HG03565 (cell line): ENCODE measurements around the gene RPL35A.
"Not testable (repeated sequence)": the region's sequence is repeated elsewhere in the genome, so short reads cannot be mapped to it uniquely, and the experiment has no call there.

Source experiments
- ATAC-seq: cut with Tn5 transposase; IDR thresholded peaks from one replicate; pipeline ENCODE4 v1.9.1; 2021; ENCODE audit warnings: mild to moderate bottlenecking, moderate library complexity; ENCODE audit not compliant: unreplicated experiment

Gene RPL35A

DNA sequence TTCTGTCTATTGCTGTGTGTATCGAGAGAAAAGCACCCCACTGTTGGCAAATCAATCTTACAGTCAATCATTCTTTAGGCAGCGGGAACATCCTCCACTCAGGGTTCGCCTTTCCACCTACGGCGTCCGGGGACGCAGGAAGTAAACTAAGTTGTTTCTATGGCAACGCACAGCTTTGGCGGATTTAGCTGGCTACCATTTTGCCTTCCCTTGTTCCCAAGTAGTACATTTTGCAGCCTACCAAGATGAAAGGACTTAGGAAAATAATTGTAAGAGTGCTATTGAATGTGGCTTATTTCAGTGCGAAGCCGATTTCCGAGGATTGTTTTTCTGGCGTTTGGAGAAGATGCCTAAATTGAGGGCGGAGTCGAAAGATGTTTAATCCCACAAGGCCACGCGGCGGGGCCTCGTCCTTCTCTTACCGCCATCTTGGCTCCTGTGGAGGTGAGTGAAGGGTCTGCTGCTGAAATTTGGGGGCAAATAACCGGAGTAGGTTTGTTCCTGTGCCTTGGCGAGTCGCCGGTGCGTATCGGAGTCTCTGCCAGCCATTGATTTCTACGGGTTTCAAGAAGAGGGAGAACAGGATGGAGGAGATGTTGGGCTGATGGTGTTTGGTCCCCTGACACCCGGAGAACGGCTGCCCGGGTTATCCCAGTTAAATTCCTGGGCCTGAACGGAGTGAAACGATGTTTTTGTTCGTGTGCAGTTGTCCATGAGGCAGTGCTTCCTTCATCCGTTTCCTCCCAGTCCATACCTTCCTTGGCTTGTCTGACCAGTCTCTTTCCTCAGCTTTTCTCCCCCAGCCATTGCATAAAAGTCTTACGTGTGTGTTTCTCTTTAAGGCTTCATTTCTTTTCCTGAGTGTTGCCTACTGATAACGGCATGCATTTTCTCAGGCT is at the start of gene RPL35A:
RPL35A (plus strand) TSS at position 413 of the 899 bp plus-strand sequence. CDS start 778 bp downstream, outside the sequence.
- peak; percentile 90 for ATAC-seq

DNA sequence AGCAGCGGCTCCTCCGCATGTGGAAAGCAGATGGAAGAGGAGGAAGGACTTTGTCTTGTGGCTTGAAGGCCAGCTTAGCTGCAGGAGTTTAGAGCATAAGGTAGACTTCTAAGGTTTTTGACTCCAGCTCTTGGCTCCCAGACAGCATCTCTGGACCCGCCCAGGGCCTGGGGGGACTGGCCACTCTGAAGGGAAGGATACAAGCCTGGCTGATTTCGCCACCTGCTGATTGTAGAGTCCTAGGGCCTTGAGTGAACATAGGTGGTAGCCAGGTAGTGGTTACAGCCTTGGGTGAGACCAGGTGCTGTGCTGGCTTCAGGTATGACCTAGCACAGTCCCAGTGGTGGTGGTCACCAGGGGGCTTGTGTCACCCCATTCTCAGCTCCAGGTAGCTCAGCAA is 48.4 kb upstream of the RPL35A start:
- no peak for ATAC-seq

DNA sequence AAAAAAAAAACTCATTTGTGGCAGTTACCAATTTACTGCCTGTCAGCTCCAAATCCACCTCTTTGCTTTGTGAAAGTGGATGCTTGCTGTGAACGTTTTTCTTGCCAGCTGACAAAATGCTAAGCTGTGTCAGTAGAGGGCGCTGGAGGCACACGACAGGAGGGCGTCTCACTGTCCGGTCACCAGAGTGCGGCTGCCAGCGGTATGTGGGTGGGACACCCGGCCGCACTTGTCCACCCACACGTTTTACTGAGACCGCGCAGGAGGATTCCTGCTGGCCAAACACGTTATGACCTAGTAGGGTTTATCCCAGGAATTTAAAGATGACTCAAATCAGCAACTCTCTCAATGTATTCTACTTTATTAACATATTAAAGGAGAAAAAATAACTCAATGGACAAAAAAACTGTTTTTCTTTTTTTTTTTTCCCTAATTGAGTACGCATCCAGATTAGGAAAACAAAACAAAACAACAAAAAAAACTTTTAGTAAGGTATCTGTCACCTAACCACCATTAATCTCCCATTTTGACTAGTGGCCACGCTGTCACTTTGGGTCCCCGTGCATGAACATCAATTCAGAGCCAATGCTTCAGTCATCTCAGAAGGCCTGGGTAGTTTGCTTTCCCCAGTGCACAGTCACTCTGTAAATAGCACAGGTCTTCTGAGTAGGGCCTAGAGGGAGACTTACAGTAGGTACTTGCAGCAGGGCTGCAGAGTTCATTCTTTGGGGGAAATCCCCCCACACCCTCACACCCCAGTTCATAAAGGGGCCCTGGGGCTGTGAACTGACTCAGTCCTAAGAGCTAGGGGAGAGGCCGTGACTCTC is 43.8 kb upstream of the RPL35A start:
- peak; percentile 82 for ATAC-seq

DNA sequence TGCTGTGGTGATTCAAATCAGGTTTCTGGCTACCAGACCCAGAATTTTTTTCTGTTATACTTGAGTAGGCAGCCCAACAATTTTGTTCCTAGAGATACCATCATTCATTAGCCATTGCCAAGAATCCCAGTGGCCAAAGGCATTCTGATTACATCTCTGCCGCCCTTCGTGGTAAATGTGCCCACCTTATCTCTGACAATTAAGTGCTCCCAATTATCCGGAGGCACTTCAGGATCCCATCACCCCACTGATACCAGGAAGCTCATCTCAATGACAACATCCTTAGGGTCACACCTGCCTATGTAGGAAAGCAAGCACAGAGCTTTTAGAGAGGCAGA is 43.2 kb upstream of the RPL35A start:
- ATAC-seq: no peak

DNA sequence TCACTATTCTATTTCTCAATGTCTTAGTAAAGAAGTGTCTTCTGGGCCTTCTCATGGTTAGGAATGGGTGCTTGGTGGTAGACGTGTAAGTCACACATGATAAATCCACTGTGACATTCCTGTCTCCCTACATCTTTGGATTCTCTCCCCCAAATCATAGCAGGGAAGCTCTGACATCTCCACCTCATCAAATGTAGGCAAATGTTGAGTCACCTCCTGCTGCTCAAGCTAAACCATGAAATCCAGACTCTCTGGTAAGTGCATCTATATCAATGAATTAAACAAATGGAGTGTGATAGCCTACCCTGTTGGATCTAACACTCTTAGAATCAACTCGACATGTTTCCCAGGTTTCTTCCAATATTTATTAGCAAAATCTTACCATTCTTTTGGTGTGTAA is 42.8 kb upstream of the RPL35A start:
- ATAC-seq: no peak

DNA sequence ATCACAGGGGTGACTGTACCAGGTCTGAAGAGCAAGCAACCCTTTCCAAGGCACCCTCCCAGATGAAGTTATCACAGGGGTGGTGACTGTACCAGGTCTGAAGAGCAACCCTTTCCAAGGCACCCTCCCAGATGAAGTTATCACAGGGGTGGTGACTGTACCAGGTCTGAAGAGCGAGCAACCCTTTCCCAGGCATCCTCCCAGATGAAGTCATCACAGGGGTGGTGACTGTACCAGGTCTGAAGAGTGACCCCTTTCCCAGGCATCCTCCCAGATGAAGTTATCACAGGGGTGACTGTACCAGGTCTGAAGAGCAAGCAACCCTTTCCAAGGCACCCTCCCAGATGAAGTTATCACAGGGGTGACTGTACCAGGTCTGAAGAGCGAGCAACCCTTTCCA is 41.4 kb upstream of the RPL35A start:
- ATAC-seq: not testable (repeated sequence)

DNA sequence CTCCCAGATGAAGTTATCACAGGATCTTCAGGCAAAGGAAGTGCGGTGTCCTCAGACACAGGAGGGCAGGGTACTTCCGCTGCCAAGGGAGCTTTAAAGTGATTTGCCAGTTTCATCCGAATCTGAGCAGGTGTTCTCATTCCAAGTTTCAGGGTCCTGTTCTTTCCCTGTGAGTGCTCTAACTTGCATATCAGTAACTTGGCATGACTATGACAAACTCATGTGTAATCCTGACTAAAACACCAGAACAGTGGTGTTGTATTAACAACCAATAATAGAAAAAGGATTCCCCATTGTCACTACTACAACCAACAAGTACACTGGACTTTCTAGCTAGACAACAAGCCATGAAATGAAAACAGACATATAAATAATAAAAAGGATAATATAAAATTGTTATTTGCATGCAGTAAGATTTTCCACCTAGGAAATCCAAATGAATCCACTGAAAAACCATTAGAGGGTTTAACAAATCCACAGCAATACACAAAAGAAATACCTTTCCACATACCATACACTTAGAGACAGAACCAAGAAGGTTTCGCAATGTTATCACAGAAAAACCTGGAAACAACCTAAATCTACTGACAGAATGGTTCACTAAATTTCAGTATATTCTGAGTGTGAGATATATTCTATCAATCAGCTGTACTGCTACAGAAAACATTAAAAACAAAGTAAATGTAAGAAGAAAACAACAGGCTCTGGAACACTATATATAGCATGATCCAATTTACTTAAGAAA is 40.9 kb upstream of the RPL35A start:
- no peak for ATAC-seq

DNA sequence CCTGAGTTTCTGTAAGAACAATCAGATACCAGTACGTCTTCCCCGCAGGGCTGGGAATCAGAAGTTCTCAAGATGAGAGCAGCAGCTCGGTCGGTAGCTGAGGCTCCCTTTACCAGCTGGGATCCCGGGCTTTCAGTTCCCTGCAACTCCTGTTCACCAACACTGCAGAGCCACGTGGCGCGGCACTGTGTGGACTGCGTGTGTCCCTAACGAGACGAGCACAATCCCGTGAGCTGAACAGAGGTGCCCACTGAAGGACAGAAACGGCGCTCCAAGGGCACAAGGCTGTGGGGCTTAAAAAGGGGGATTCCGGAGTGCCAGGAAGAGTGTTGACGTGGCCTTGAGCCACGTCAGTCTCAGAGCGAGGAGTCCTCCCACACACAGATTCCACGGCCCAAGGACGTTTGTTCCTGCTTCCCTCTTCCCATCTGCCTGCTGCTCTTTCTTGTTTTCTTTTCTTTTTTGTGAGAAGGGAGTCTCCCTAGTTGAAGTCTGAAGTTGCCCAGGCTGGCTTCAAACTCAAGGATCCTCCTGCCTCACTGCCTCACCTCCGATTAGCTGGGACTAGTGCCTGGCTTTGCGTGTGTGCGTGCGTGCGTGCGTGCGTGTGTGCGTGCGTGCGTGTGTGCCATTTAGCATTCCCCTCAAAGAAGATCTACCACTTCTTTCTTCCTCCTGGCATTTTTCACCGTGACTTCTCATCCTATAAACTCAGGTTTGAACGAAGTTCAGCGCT is 37.1 kb upstream of the RPL35A start:
- no peak for ATAC-seq

DNA sequence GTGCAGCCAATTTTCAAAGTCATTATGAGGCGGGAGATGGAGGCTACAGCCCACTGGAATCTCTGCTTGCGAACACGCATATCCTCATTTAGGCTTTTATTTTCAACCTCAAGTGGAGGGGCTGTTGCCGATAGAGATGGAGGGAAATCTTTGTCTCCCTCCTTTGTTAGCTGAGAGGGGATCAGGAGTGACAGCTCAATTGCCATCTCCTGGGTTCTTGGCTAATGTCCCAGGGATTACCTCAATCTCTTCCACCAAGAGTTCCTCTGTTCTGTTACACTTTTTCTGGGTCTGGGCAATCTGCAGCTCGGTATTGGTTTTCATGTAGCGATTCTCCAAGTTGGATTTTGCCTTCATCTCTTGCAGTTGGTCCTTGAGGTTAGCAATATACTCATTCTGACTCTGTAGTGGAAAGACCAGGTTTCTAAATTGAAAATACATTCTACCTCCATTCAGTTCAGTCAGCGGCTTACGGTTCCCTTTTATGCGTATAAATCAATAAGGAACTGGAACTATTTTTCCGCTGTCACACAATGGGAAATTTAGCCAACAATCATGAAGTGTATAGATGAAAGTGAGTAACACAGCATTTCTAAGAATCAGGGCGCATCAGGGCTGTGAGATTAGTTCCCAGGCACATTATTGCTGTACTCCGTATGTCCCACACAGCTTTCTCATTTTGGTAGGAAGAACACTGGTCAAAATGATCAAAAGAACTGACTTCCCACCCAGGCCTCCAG is 36.2 kb upstream of the RPL35A start:
- ATAC-seq: no peak

DNA sequence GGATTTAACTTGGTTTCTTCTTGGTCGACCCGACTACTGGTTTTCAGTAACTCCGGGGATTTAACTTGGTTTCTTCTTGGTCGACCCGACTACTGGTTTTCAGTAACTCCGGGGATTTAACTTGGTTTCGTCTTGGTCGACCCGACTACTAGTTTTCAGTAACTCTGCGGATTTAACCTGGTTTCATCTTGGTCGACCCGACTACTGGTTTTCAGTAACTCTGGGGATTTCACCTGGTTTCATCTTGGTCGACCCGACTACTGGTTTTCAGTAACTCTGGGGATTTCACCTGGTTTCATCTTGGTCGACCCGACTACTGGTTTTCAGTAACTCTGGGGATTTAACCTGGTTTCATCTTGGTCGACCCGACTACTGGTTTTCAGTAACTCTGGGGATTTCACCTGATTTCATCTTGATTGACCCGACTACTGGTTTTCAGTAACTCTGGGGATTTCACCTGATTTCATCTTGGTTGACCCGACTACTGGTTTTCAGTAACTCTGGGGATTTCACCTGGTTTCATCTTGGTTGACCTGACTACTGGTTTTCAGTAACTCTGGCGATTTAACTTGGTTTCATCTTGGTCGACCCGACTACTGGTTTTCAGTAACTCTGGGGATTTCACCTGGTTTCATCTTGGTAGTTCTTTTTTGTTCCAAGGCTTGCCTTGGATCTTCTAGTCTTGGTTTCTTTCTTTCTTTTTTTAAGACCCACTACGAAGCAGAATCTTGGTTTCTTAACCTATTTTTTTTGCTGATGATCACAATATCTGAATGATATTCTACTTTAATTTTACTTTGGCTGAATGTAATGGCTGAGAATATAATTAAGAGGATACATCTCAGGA is 28.3 kb upstream of the RPL35A start:
- ATAC-seq: not testable (repeated sequence)

DNA sequence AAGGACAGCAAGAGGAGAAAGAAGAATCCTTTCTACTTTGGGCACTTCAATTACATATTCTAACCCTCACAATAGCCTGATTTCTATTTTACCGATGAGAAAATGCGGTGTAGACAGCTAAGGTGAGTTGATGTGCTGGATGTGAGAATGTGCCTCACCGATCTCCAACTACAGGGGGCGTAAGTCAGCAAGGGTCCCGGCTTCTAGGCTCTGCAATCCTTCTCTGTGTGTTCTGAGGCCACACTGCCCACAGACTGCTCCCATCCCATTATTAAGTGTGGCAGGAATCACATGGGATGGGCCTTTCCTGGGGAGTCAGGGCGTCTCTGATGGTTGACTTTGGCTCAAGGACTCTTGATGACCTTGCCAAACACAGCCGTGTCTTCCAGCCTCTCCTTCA is 23.6 kb upstream of the RPL35A start:
- no peak for ATAC-seq

DNA sequence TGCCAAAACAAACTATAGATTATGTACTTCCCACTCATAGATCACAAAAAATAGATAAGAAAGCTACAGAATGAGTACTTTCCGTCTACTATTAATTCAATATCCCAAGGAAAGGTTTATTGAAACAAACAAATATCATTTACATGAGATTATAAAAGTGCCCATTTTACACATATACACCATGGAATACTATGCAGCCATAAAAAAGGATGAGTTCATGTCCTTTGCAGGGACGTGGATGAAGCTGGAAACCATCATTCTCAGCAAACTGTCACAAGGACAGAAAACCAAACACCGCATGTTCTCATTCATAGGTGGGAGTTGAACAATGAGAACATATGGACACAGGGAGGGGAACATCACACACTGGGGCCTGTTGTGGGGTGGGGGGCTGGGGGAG is 22.4 kb upstream of the RPL35A start:
- not testable (repeated sequence) for ATAC-seq

DNA sequence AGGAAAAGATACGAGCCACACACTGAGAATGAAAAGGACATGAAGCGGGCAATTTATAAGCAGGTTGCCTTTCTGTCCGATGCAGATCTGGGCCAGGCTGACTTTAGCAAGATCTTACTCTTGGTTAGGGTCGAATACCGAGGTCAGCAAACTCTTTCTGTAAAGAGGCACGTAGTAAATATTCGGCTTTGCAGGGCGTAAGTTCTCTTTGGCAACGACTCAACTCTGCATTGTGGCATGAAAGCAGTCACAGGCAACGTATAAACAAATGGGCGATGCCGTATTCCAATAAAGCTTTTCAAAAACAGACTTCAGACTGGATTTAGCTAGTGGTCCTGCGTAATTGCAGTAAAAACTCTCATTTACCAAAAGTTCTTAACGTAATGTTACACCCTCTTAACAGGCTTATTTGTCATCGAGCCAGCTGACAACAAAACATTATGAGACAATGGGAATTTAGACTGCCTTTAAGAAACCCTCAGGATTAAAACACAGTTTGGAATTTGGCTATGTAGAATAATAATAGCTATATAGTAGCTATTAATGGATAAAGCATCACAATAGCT is 13.1 kb upstream of the RPL35A start:
- ATAC-seq: no peak

DNA sequence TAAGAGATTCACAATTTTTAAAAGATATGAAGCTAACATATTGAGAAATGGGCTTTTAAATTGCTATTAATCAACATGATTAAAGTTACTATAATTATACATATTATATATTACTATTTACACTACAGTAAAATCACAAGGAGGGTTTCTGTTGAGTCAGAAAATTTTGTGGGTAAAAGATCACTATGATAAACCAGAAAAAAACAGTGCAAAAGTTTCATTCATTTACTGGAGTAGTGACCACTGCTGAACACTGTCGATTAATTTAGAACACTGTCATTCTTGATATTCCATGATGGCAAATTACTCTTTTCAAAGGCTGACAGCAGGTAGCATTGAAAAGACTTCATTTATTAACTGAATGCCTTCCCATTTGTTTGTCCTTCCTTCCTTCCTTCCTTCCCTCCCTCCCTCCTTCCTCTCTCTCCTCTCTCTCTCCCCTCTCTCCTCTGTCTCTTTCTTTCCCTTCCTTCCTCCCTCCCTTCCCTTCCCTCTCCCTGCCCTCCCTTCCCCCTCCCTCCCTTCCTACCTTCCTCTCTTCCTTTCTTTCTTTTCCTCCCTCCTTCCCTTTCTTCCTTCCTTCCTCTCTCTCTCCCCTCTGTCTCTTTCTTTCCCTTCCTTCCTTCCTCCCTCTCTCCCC is 9.1 kb upstream of the RPL35A start:
- no peak for ATAC-seq

DNA sequence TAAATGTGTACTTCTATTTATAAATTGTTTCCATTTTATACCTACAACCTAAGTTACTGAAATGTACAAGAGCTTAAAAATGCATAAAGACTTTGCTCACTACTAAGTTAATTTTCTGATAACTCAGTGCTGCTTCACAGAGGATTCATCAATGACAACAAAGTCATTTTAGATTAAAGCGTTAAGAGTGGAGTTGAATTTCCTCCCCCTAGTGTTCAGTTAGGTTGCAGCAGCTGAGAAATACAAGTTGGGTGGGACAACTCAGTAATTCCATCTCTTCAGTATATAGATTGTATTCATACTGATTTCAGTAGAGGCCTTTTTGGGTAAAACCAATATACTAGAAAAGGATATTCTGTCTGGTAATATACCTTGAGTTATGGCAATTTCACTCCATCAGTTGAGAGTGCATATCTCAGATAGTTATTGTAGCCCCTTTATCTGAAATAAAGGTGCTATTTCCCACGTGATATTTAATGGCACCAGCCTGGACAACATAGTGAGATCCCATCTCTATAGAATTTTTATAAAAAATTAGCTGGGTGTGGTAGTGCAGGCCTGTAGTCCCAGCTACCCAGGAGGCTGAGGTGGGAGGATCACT is 6.9 kb upstream of the RPL35A start:
- ATAC-seq: peak; percentile 56

DNA sequence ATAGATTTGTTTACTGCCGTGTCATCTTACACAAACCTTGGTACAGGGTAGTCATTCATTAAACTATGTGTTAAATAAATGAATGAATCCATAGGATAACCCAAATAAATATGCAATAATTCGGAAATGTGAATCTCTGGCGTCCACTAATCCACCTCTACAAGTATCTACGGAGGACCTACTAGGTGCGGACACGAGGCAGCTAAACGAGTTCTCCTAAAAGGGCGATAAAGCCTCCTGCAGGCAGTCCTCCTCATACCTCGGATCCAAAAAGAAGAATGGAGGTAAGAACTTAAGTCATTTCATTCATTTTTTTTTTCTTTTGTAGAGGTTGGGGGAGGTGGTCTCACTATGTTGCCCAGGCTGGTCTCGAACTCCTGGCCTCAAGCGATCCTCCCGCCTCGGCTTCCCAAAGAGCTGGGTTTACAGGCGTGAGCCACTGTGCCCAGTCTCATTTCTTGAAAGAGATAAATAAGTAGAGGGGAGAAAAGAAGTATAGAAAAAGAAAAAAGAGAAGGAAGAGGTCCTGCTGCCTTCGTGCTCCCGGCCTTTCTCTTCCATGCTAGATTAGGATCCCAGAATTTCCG is 706 bp upstream of the RPL35A start:
- ATAC-seq: no peak

DNA sequence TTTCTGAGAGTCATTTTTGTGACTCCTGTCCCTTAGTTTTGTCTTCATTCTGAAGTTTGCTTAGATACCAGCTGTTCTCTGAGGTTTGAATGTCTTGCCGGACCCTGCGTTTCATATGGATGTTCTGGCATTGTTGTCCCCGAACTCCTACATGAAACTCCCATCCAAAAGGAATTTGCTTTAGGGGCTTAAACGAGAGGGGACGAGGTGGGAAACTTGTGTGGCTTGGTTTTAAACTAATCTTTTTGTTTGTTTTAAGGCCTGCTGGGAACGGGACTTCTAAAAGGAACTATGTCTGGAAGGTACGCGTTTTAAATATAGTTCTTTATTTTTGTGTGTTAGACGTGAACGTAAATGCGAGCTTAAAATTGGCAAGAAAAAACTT is 679 bp downstream of the RPL35A start:
- no peak for ATAC-seq
